Urinary bladder (tissue), 4 donors: ENCODE measurements around the gene LGALS4. TPM values are rescaled to one million over a fixed set of nuclear protein-coding genes. Genes with fewer than 3 reads are reported as not detected.

Experiments used
- DNase-seq: peaks from one replicate; pipeline ENCODE4 v3.0.0-alpha.2; 2015; ENCODE audit errors: extremely low spot score
- H3K27ac ChIP-seq: one replicate; pipeline ENCODE4 v1.5.1; 2013; ENCODE audit warnings: low read depth, mild to moderate bottlenecking, moderate library complexity
- H3K36me3 ChIP-seq: one replicate; pipeline ENCODE4 v1.6.1; 2013; ENCODE audit warnings: mild to moderate bottlenecking, moderate library complexity; ENCODE audit not compliant: insufficient read depth
- H3K4me1 ChIP-seq: one replicate; pipeline ENCODE4 v1.6.1; 2013; ENCODE audit warnings: mild to moderate bottlenecking, moderate library complexity; ENCODE audit not compliant: insufficient read depth
- H3K4me3 ChIP-seq: one replicate; pipeline ENCODE4 v1.5.1; 2013; ENCODE audit warnings: low read depth, low read length
- WGBS: extraction: QIAGEN DNeasy Blood & Tissue Kit; methylation state at CpG from one replicate; pipeline ENCODE4 v1.1.7; 2013; 5-methylcytosine and 5-hydroxymethylcytosine counted together
- polyA plus RNA-seq: library from polyadenylated mRNA; stranded (reverse); fragments of 200-250 nt; gene quantifications from one replicate; pipeline ENCODE4 v1.2.3, GENCODE V29; 2013
- total RNA-seq: library from RNA; depleted of rRNA; stranded (reverse); fragments of >200 nt; gene quantifications from one replicate; pipeline ENCODE4 v1.2.3, GENCODE V29; 2014
- donor health status: healthy with polysubstance abuse.
- donor health status: healthy.

Gene LGALS4
- total and polyA plus RNA-seq, 2 donors, result 1.7 to 2.2 TPM

GRCh38 chr19:38849147-38849859 lies 36.6 kb upstream of the LGALS4 start:
- Histone ChIP-seq H3K4me3 (peak overlapping the region; percentile 90), H3K27ac (peak overlapping the region; percentile 99), H3K4me1 (no peaks in the 10 kb centered on the region), H3K36me3 (peaks cover 5% of the 10 kb centered on the region)
- peak; percentile 89 for DNase-seq
- under 1% methylated on average over 76 of the region's 76 CpGs for WGBS

GRCh38 chr19:38848299-38849146 lies 35.8 kb upstream of the LGALS4 start:
- Histone ChIP-seq H3K27ac (peak overlapping the region; percentile 27), H3K4me1 (no peaks in the 10 kb centered on the region), H3K4me3 (peak overlapping the region; percentile 90), H3K36me3 (peaks cover 8% of the 10 kb centered on the region)
- 18% methylated on average over 22 of the region's 22 CpGs for WGBS
- no peak for DNase-seq

- no peak for DNase-seq
- Histone ChIP-seq H3K27ac (no peak overlapping the region), H3K36me3 (peaks cover 12% of the 10 kb centered on the region), H3K4me1 (no peaks in the 10 kb centered on the region), H3K4me3 (no peak overlapping the region)
- WGBS, result 68% methylated on average over 2 of the region's 2 CpGs
Observed at GRCh38 chr19:38846097-38846496, 33.4 kb upstream of the LGALS4 start.

- H3K27ac ChIP-seq, result no peak overlapping the region
- H3K4me3 ChIP-seq, result no peak overlapping the region
- H3K36me3 ChIP-seq, result peaks cover 15% of the 10 kb centered on the region
- H3K4me1 ChIP-seq, result no peaks in the 10 kb centered on the region
- DNase-seq, result no peak
- WGBS, result 92% methylated on average over 14 of the region's 14 CpGs
Observed at GRCh38 chr19:38845374-38846024, 32.8 kb upstream of the LGALS4 start.

- 90% methylated on average over 11 of the region's 11 CpGs for WGBS
- DNase-seq, result no peak
- no peak overlapping the region for H3K4me3 ChIP-seq
- no peak overlapping the region for H3K27ac ChIP-seq
- H3K4me1 ChIP-seq, result no peaks in the 10 kb centered on the region
- peaks cover 17% of the 10 kb centered on the region for H3K36me3 ChIP-seq
Observed at GRCh38 chr19:38844093-38844686, 31.4 kb upstream of the LGALS4 start.

GRCh38 chr19:38843175-38843758 lies 30.5 kb upstream of the LGALS4 start:
- H3K27ac ChIP-seq, result no peak overlapping the region

GRCh38 chr19:38842439-38843174 lies 29.9 kb upstream of the LGALS4 start:
- no peaks in the 10 kb centered on the region for H3K4me1 ChIP-seq
- no peak overlapping the region for H3K4me3 ChIP-seq
- no peak overlapping the region for H3K27ac ChIP-seq
- WGBS, result 88% methylated on average over 17 of the region's 17 CpGs
- peaks cover 20% of the 10 kb centered on the region for H3K36me3 ChIP-seq
- DNase-seq, result no peak

More at GRCh38 chr19:38843175-38843758, 30.5 kb upstream of the LGALS4 start:
- Histone ChIP-seq H3K36me3 (peaks cover 17% of the 10 kb centered on the region), H3K4me1 (no peaks in the 10 kb centered on the region), H3K4me3 (no peak overlapping the region)
- no peak for DNase-seq
- 95% methylated on average over 9 of the region's 9 CpGs for WGBS

- H3K4me1 ChIP-seq, result no peaks in the 10 kb centered on the region
- 90% methylated on average over 19 of the region's 19 CpGs for WGBS
- peaks cover 20% of the 10 kb centered on the region for H3K36me3 ChIP-seq
- DNase-seq, result no peak
- no peak overlapping the region for H3K4me3 ChIP-seq
- no peak overlapping the region for H3K27ac ChIP-seq
Observed at GRCh38 chr19:38841787-38842438, 29.2 kb upstream of the LGALS4 start.

- no peak for DNase-seq
- Histone ChIP-seq H3K36me3 (peaks cover 19% of the 10 kb centered on the region), H3K4me1 (no peaks in the 10 kb centered on the region), H3K4me3 (no peak overlapping the region), H3K27ac (no peak overlapping the region)
- 93% methylated on average over 12 of the region's 12 CpGs for WGBS
Observed at GRCh38 chr19:38841180-38841766, 28.5 kb upstream of the LGALS4 start.

GRCh38 chr19:38840583-38840968 lies 27.8 kb upstream of the LGALS4 start:
- WGBS, result 86% methylated on average over 5 of the region's 5 CpGs
- Histone ChIP-seq H3K36me3 (peaks cover 17% of the 10 kb centered on the region), H3K4me3 (no peak overlapping the region), H3K27ac (no peak overlapping the region), H3K4me1 (no peaks in the 10 kb centered on the region)
- no peak for DNase-seq

GRCh38 chr19:38839816-38840582 lies 27.3 kb upstream of the LGALS4 start:
- H3K36me3 ChIP-seq, result peaks cover 17% of the 10 kb centered on the region
- DNase-seq, result no peak
- WGBS, result 81% methylated on average over 28 of the region's 28 CpGs
- no peak overlapping the region for H3K27ac ChIP-seq
- H3K4me3 ChIP-seq, result no peak overlapping the region
- H3K4me1 ChIP-seq, result no peaks in the 10 kb centered on the region
